ENCODE measurements around the gene RAB35. TPM values are rescaled to one million over a fixed set of nuclear protein-coding genes. Genes with fewer than 3 reads are reported as not detected.

RAB35 gene
- total RNA-seq, 2 experiments from 2014 or later, result 71.2 to 71.3 TPM

- POLR2A ChIA-PET, result no interaction called here
Measured at GRCh38 chr12:120136093-120136770, 19.7 kb upstream of the RAB35 start.

GRCh38 chr12:120134307-120134980, 17.9 kb upstream of the RAB35 start:
- ChIA-PET POLR2A (interaction anchor here (0.6 kb wide), 1 partner anchor 44 kb away, joined by 3 read pairs; no protein-coding TSS in a partner anchor), CTCF (no interaction called here)

More at GRCh38 chr12:120136093-120136770, 19.7 kb upstream of the RAB35 start:
- CTCF ChIA-PET, result no interaction called here

GRCh38 chr12:120132863-120133385, 16.4 kb upstream of the RAB35 start:
- POLR2A ChIA-PET, result no interaction called here
- CTCF ChIA-PET, result no interaction called here

GRCh38 chr12:120132054-120132836, 15.7 kb upstream of the RAB35 start:
- ChIA-PET CTCF (no interaction called here), POLR2A (no interaction called here)

- ChIA-PET POLR2A (interaction anchor here (0.6 kb wide), 1 partner anchor 42 kb away, joined by 3 read pairs; no protein-coding TSS in a partner anchor), CTCF (no interaction called here)
Measured at GRCh38 chr12:120131116-120131515, 14.6 kb upstream of the RAB35 start.

GRCh38 chr12:120130011-120130410, 13.5 kb upstream of the RAB35 start:
- CTCF ChIA-PET, result no interaction called here

GRCh38 chr12:120126635-120127005, 10.1 kb upstream of the RAB35 start:
- ChIA-PET POLR2A (interaction anchor here (0.7 to 2.6 kb wide), 3 partner anchors 9 to 74 kb away, joined by 4 to 9 read pairs (median 4); partner anchors contain the start of genes RAB35 and RPLP0), CTCF (no interaction called here)

More at GRCh38 chr12:120130011-120130410, 13.5 kb upstream of the RAB35 start:
- POLR2A ChIA-PET, result no interaction called here

- POLR2A ChIA-PET, result interaction anchor here (0.7 to 2.6 kb wide), 3 partner anchors 9 to 75 kb away, joined by 4 to 9 read pairs (median 4); partner anchors contain the start of genes RAB35 and RPLP0
- CTCF ChIA-PET, result no interaction called here
Measured at GRCh38 chr12:120125792-120126634, 9.5 kb upstream of the RAB35 start.

- CTCF ChIA-PET, result no interaction called here
- POLR2A ChIA-PET, result no interaction called here
Measured at GRCh38 chr12:120125029-120125428, 8.5 kb upstream of the RAB35 start.

- ChIA-PET POLR2A (interaction anchor here (0.6 to 0.8 kb wide), 2 partner anchors 76 to 79 kb away, joined by 3 read pairs; no protein-coding TSS in a partner anchor), CTCF (interaction anchor here (0.6 to 2.0 kb wide), 3 partner anchors 11 to 132 kb away, joined by 3 to 6 read pairs (median 3); no protein-coding TSS in a partner anchor)
Measured at GRCh38 chr12:120121766-120122293, 5.3 kb upstream of the RAB35 start.

- POLR2A ChIA-PET, result interaction anchor here (0.8 to 2.5 kb wide), 3 partner anchors 24 to 80 kb away, joined by 3 to 20 read pairs (median 5); partner anchors contain the start of gene RPLP0
Measured at GRCh38 chr12:120121343-120121742, 4.8 kb upstream of the RAB35 start.

GRCh38 chr12:120119271-120119973, 2.9 kb upstream of the RAB35 start:
- CTCF ChIA-PET, result interaction anchor here (0.5 to 1.3 kb wide), 4 partner anchors 9 to 468 kb away, joined by 3 to 4 read pairs (median 3); no protein-coding TSS in a partner anchor
- POLR2A ChIA-PET, result interaction anchor here (0.6 to 2.5 kb wide), 9 partner anchors 34 to 1679 kb away, joined by 3 to 20 read pairs (median 6); partner anchors contain the start of genes BICDL1 and RPLP0

More at GRCh38 chr12:120121343-120121742, 4.8 kb upstream of the RAB35 start:
- CTCF ChIA-PET, result interaction anchor here (1.2 to 2.0 kb wide), 2 partner anchors 11 to 131 kb away, joined by 3 to 6 read pairs; no protein-coding TSS in a partner anchor

- CTCF ChIA-PET, result interaction anchor here (1.3 to 1.9 kb wide), 4 partner anchors 10 to 82 kb away, joined by 3 to 8 read pairs (median 6); partner anchors contain the start of gene RPLP0
- POLR2A ChIA-PET, result interaction anchor here (0.6 to 3.2 kb wide), 7 partner anchors 8 to 174 kb away, joined by 3 to 41 read pairs (median 6); partner anchors contain the start of gene RPLP0
Measured at GRCh38 chr12:120118321-120119061, 1.9 kb upstream of the RAB35 start.

GRCh38 chr12:120117961-120118320, 1.4 kb upstream of the RAB35 start:
- CTCF ChIA-PET, result interaction anchor here (0.6 to 2.1 kb wide), 7 partner anchors 9 to 187 kb away, joined by 3 to 10 read pairs (median 5); partner anchors contain the start of gene RPLP0
- POLR2A ChIA-PET, result interaction anchor here (0.6 to 3.2 kb wide), 10 partner anchors 9 to 128 kb away, joined by 3 to 41 read pairs (median 8); partner anchors contain the start of genes BICDL1 and RPLP0

GRCh38 chr12:120116792-120117651, 469 bp upstream of the RAB35 start:
- ChIA-PET CTCF (interaction anchor here (0.7 to 2.1 kb wide), 7 partner anchors 8 to 126 kb away, joined by 3 to 10 read pairs (median 4); partner anchors contain the start of gene RPLP0), POLR2A (interaction anchor here (0.6 to 3.2 kb wide), 13 partner anchors 10 to 174 kb away, joined by 3 to 41 read pairs (median 8); partner anchors contain the start of genes BICDL1, RNU4-2 and RPLP0)
